SIG-M5 (cell line): ENCODE measurements around the gene OSBPL1A.

Experiments used
- DNase-seq: peaks from one replicate; lab custom pipeline; 2025; lab: John Stamatoyannopoulos, UW

Gene OSBPL1A

GRCh38 chr18:24267878-24268277, 129.7 kb downstream of the OSBPL1A start:
- DNase-seq, result no peak

- DNase-seq, result no peak
These were observed 131.5 kb downstream of the OSBPL1A start for GRCh38 chr18:24266131-24266530.

GRCh38 chr18:24265502-24266064, 132.0 kb downstream of the OSBPL1A start:
- DNase-seq, result no peak

- DNase-seq, result no peak
These were observed 134.6 kb downstream of the OSBPL1A start for GRCh38 chr18:24263050-24263449.

GRCh38 chr18:24262087-24262486, 135.5 kb downstream of the OSBPL1A start:
- no peak for DNase-seq

GRCh38 chr18:24259869-24260641, 137.6 kb downstream of the OSBPL1A start:
- DNase-seq, result no peak

GRCh38 chr18:24254071-24254470, 143.6 kb downstream of the OSBPL1A start:
- no peak for DNase-seq

- no peak for DNase-seq
These were observed 147.9 kb downstream of the OSBPL1A start for GRCh38 chr18:24249716-24250115.

- no peak for DNase-seq
These were observed 149.3 kb downstream of the OSBPL1A start for GRCh38 chr18:24248359-24248758.

- no peak for DNase-seq
These were observed 151.5 kb downstream of the OSBPL1A start for GRCh38 chr18:24246143-24246542.

GRCh38 chr18:24244698-24245097, 152.9 kb downstream of the OSBPL1A start:
- no peak for DNase-seq

- no peak for DNase-seq
These were observed 153.9 kb downstream of the OSBPL1A start for GRCh38 chr18:24243677-24244076.

- DNase-seq, result no peak
These were observed 158.3 kb downstream of the OSBPL1A start for GRCh38 chr18:24239341-24239740.

- DNase-seq, result no peak
These were observed 159.2 kb downstream of the OSBPL1A start for GRCh38 chr18:24238387-24238786.

- no peak for DNase-seq
These were observed 162.7 kb downstream of the OSBPL1A start for GRCh38 chr18:24234850-24235418.

- no peak for DNase-seq
These were observed 163.3 kb downstream of the OSBPL1A start for GRCh38 chr18:24234330-24234729.

- no peak for DNase-seq
These were observed 164.8 kb downstream of the OSBPL1A start for GRCh38 chr18:24232800-24233199.

- DNase-seq, result no peak
These were observed 165.6 kb downstream of the OSBPL1A start for GRCh38 chr18:24231773-24232735.

GRCh38 chr18:24230766-24231165, 166.9 kb downstream of the OSBPL1A start:
- DNase-seq, result no peak

- no peak for DNase-seq
These were observed 169.0 kb downstream of the OSBPL1A start for GRCh38 chr18:24228667-24229041.

GRCh38 chr18:24227977-24228666, 169.5 kb downstream of the OSBPL1A start:
- DNase-seq, result no peak

GRCh38 chr18:24220318-24220688, 177.3 kb downstream of the OSBPL1A start:
- no peak for DNase-seq
